Measurements from ENCODE around the gene LCLAT1.
"Not testable (repeated sequence)": the region's sequence is repeated elsewhere in the genome, so short reads cannot be mapped to it uniquely, and the experiment has no call there.

GRCh38 chr2:30467062-30467826 lies 20.2 kb downstream of the LCLAT1 start:
- not testable (repeated sequence) for TF ChIP-seq CTCF (IDR thresholded peaks at IDR 0.05); REST (IDR thresholded peaks at IDR 0.05; ENCODE audit: insufficient read depth in 1 of 2, low read depth in 2 of 2, low read length in 1 of 2); POLR2AphosphoS5 (IDR thresholded peaks at IDR 0.05; ENCODE audit: low read depth, low read length); SIN3A (IDR thresholded peaks at IDR 0.05; ENCODE audit: borderline replicate concordance, insufficient read depth, low read depth, low read length); TCF7L2 (IDR thresholded peaks at IDR 0.05; ENCODE audit: low read depth, low read length)
